D721Med (cell line): ENCODE measurements around the gene HPS5.

Source experiments
- DNase-seq: peaks from one replicate; pipeline ENCODE4 v3.0.0; 2011; ENCODE audit warnings: low spot score; ENCODE audit not compliant: insufficient read length
- FAIRE-seq: peaks from 2 replicates; lab custom pipeline; 2011; peaks lifted over from hg19 to GRCh38; lab: Jason Lieb, UNC
- TF ChIP-seq, protein P1 (sequence below): IDR thresholded peaks from 2 replicates; pipeline ENCODE4 v1.5.1; 2012; ENCODE audit warnings: mild to moderate bottlenecking, control low read depth; ENCODE audit not compliant: insufficient read depth; ENCODE audit errors: missing control alignments

Gene HPS5

DNA sequence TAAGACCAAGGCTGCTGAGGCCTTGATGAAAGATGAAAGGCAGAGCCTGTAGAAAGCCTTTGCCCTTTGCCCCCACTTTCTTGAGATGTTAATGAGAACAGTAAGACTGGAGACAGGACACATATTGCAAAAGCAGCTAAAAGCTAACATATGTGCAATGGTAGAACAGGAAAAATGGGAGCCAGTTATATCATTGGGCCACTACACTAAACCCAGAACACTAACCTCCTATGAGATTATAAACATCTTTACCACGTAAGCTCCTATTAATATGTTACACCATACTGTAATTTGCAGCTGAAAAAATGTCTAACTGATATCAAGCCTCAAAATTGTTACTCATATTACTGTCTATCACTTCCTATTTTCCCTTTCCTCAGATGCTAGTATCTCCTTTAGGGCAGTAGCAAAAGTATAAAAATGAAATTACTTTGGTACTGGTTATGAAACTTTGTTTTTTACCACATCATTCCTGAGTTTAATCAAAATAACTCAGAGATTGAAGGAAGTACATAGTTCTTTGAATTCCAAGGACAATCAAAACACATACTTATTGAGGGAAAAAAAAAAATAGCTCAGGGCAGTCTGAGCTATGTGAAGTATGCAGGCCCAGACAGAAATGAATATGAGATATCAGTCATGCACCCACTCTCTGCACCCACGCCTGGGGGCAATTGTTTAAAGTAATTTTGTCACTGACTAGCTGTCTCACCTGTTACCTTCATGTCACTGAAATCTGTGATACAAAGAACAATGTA lies 9.1 kb downstream of the HPS5 start:
- no peak for DNase-seq
- no peak for FAIRE-seq
- TF ChIP-seq, protein P1, sequence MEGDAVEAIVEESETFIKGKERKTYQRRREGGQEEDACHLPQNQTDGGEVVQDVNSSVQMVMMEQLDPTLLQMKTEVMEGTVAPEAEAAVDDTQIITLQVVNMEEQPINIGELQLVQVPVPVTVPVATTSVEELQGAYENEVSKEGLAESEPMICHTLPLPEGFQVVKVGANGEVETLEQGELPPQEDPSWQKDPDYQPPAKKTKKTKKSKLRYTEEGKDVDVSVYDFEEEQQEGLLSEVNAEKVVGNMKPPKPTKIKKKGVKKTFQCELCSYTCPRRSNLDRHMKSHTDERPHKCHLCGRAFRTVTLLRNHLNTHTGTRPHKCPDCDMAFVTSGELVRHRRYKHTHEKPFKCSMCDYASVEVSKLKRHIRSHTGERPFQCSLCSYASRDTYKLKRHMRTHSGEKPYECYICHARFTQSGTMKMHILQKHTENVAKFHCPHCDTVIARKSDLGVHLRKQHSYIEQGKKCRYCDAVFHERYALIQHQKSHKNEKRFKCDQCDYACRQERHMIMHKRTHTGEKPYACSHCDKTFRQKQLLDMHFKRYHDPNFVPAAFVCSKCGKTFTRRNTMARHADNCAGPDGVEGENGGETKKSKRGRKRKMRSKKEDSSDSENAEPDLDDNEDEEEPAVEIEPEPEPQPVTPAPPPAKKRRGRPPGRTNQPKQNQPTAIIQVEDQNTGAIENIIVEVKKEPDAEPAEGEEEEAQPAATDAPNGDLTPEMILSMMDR = no peak

DNA sequence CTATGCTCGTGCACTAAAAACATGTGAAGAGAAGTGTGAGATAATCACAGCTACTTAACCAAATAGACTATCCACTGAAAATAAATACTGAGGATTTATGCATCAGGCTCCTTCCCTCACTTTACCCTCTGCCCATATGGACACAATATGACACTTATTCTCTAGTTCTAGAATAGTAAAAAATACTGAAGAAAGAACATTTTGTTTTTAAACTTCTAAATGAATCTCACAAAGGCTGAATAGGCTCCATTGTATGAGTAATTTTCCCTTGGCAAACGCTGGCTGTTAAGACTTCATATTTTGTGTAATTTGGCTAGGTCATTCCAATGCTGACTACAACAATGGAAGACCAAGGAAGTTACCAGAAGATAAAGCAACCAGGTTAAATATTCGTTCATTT lies 9.9 kb downstream of the HPS5 start:
- FAIRE-seq (no peak), DNase-seq (no peak)
- TF ChIP-seq, protein P1 = no peak

DNA sequence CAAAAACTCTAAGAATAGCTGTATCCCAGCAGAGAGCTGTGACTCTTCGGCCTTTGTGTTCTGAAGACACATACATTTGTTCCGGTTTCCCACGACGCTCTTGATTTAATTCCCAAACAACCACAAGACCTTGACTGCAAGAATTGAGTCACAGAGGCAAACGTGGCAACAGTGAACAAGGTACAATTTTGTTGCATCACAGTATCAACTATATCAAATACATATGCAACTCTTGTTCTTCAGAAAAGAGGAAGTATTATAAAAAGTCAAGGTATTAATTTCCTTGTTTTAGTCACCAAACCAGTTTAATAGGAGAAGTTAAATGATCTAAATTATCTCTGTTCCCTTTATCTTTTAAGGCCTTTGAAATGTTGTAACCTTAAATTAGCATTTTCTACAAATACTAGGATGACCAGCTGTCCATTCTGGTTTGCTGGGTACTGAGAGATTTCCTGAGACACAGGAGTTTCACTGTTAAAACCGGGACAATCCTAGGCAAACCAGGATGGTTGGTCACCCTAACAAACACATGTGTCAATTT lies 11.1 kb downstream of the HPS5 start:
- DNase-seq = no peak
- TF ChIP-seq, protein P1 = no peak
- no peak for FAIRE-seq

DNA sequence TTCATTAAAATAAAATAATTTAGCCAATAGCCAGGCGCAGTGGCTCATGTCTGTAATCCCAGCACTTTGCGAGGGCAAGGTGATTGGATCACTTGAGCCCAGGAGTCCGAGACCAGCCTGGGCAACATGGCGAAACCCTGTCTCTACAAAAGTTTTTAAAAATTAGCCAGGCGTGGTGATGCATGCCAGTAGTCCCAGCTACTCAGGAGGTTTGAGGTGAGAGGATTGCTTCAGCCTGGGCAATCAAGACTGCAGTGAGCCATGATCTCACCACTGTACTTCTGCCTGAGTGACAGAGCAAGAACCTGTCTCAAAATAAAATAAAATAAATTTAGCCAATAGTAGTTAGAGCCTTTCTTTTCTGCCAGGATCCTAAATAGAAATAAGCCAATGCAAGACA lies 12.2 kb downstream of the HPS5 start:
- no peak for FAIRE-seq
- TF ChIP-seq, protein P1 = no peak
- no peak for DNase-seq

DNA sequence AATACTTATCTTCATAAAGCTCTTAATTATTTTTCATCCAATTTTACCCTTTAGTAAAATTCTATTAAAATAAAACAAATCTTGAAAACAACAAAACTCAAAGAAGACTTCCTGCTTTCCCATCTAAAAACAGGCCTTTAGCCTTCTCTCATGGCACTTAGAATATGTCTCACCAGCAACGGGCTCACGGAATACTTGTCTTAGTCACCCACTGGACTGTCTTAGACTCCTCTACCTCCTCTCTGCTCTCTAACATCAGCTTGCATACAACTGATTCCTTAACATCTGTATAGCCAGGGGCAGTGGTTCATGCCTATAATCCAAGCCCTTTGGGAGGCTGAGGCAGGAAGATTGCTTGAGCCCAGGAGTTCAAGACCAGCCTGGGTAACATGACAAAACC lies 13.7 kb downstream of the HPS5 start:
- TF ChIP-seq, protein P1 = no peak
- DNase-seq (no peak), FAIRE-seq (no peak)

DNA sequence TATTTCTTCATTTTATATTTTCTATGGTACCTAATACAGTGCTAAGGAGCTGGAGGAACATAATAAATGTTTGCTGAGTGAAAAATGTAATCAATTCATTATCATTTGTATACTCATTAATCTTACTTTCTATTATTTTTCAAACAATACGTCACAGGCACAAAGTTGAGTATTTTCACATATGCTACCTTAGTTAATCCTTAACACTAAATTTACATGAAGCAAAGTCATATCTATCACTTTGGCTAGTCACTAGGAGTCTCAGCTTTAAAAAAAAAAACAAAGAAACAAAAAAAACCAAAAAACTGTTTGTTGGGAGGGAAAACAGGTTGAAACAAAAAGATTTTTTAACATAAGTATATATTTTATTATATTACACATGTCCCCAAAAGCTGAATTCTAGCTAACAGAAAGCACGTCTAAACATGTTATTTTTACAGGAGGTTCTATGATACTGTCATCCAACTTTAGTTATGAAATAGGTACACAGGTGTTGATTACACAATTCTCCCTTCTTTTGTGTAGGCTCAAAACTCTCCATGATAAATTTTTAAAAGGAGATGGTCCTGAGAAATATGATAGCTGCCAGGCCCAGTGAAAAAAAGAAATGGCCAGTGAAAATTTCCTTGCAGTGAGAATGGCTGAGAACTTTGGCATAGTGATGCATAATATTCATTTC lies 14.3 kb downstream of the HPS5 start:
- no peak for FAIRE-seq
- DNase-seq = no peak
- TF ChIP-seq, protein P1 = no peak
